Body of pancreas (tissue), 4 donors: Measurements from ENCODE around the gene RHBDD3.

Experiments
- CTCF ChIP-seq, 7 experiments: fragments of 450-650 bp in 4 of 7; fragments of 200-600 bp in 3 of 7; sonication (generic) in 3 of 7; IDR thresholded peaks; one replicate each; pipeline ENCODE4 v1.5.1; 2016 to 2019; ENCODE audit warnings: antibody characterized with exemption in 7 of 7
- POLR2A ChIP-seq, 3 donors: fragments of 450-650 bp; IDR thresholded peaks; one replicate each; pipeline ENCODE4 v1.6.1; 2016; ENCODE audit warnings: antibody characterized with exemption in 3 of 3, mild to moderate bottlenecking in 2 of 3

GRCh38 chr22:29213493-29213892 is 54.3 kb downstream of the RHBDD3 start:
- TF ChIP-seq CTCF (IDR thresholded peaks at IDR 0.05) (no peak), POLR2A (IDR thresholded peaks at IDR 0.05) (no peak)
